Neutrophil (primary cell): Measurements from ENCODE around the gene SLC25A46.

Source experiments
- H3K27ac ChIP-seq: fragments of 200-600 bp; sonication (generic); 2 replicates; pipeline ENCODE4 v1.5.1; 2016; ENCODE audit warnings: mild to moderate bottlenecking, moderate library complexity
- H3K27me3 ChIP-seq: fragments of 200-600 bp; sonication (generic); 2 replicates; pipeline ENCODE4 v1.6.0; 2016; ENCODE audit warnings: mild to moderate bottlenecking
- H3K36me3 ChIP-seq: fragments of 200-600 bp; sonication (generic); 2 replicates; pipeline ENCODE4 v1.5.1; 2017
- H3K4me1 ChIP-seq, 2 experiments: fragments of 200-600 bp in 1 of 2; sonication (generic) in 1 of 2; 1 replicate in 1 of 2; 2 replicates in 1 of 2; pipeline versions ENCODE4 v1.5.1 to v1.6.1; 2013 to 2016; ENCODE audit warnings: low read depth in 1 of 2, low read length in 1 of 2, mild to moderate bottlenecking in 1 of 2, moderate library complexity in 1 of 2; ENCODE audit not compliant: control insufficient read depth in 1 of 2, insufficient read depth in 1 of 2
- H3K4me3 ChIP-seq, 2 experiments: fragments of 200-600 bp in 1 of 2; sonication (generic) in 1 of 2; 1 replicate in 1 of 2; 2 replicates in 1 of 2; pipeline ENCODE4 v1.5.1; 2013 to 2016; ENCODE audit warnings: low read depth in 1 of 2, low read length in 1 of 2, mild to moderate bottlenecking in 1 of 2, moderate library complexity in 1 of 2
- H3K9me3 ChIP-seq: fragments of 200-600 bp; sonication (generic); 2 replicates; pipeline ENCODE4 v1.5.1; 2016
- CTCF ChIP-seq: fragments of 200-600 bp; sonication (generic); IDR thresholded peaks from 2 replicates; pipeline ENCODE4 v1.5.1; 2016; ENCODE audit warnings: antibody characterized with exemption

The SLC25A46 gene

GRCh38 chr5:110751902-110752762 lies 13.3 kb downstream of the SLC25A46 start:
- Histone ChIP-seq H3K9me3 (no peaks in the 10 kb centered on the region), H3K27me3 (no peaks in the 10 kb centered on the region), H3K27ac (no peak overlapping the region), H3K36me3 (peaks cover 31% of the 10 kb centered on the region), H3K4me3 (no peak overlapping the region), H3K4me1 (no peaks in the 10 kb centered on the region)
- TF ChIP-seq CTCF, result no peak

- Histone ChIP-seq H3K4me1 (no peaks in the 10 kb centered on the region), H3K9me3 (no peaks in the 10 kb centered on the region), H3K27ac (no peak overlapping the region), H3K27me3 (no peaks in the 10 kb centered on the region), H3K36me3 (peaks cover 24% of the 10 kb centered on the region), H3K4me3 (no peak overlapping the region)
- TF ChIP-seq CTCF, result no peak
Measured at GRCh38 chr5:110752953-110753352, 14.1 kb downstream of the SLC25A46 start.

GRCh38 chr5:110753600-110753999 lies 14.8 kb downstream of the SLC25A46 start:
- no peak overlapping the region for H3K27ac ChIP-seq
- peaks cover 18% of the 10 kb centered on the region for H3K36me3 ChIP-seq
- H3K4me3 ChIP-seq, result no peak overlapping the region
- no peak for TF ChIP-seq CTCF
- H3K4me1 ChIP-seq, result no peaks in the 10 kb centered on the region
- no peaks in the 10 kb centered on the region for H3K27me3 ChIP-seq
- no peaks in the 10 kb centered on the region for H3K9me3 ChIP-seq

GRCh38 chr5:110754181-110754580 lies 15.4 kb downstream of the SLC25A46 start:
- Histone ChIP-seq H3K4me1 (no peaks in the 10 kb centered on the region), H3K9me3 (no peaks in the 10 kb centered on the region), H3K36me3 (peaks cover 18% of the 10 kb centered on the region), H3K4me3 (no peak overlapping the region), H3K27ac (no peak overlapping the region), H3K27me3 (no peaks in the 10 kb centered on the region)
- no peak for TF ChIP-seq CTCF

- TF ChIP-seq CTCF, result peak; percentile 63
- Histone ChIP-seq H3K4me3 (no peak overlapping the region), H3K9me3 (no peaks in the 10 kb centered on the region), H3K27me3 (no peaks in the 10 kb centered on the region), H3K4me1 (peaks cover 8 to 16% of the 10 kb centered on the region in 2 experiments), H3K27ac (no peak overlapping the region), H3K36me3 (peaks cover 28% of the 10 kb centered on the region)
Measured at GRCh38 chr5:110757118-110757729, 18.4 kb downstream of the SLC25A46 start.
